ENCODE data around the gene TNNC2.

TNNC2 gene

DNA sequence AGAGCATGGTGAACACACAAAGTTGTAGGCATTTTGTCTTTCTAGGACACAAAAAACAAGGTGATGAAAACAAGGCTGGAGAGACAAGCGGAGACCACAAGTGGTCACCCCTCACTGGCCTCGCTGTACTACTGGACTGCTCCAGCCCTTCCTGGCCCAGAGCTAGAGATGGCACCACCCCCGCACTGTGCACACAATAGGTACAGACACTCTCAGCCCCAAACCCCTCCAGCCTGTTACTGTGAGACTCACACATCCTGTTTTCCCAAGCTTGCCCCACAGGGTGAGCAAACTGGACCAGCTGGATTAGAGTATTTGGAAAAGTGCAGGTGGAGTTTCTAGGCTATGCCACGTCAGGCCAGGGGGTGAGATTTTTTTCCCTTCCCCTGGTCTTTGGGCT, 45.5 kb upstream of the TNNC2 start:
- H4K8ac ChIP-seq (ENCODE audit: low read length), result no peak overlapping the region
- no peaks in the 10 kb centered on the region for H3K4me1 ChIP-seq (ENCODE audit: control insufficient read depth, insufficient read depth, low read depth, low read length)
- H3K9me3 ChIP-seq (ENCODE audit: control insufficient read depth, low read length), result no peaks in the 10 kb centered on the region
- no peak overlapping the region for H3K23ac ChIP-seq (ENCODE audit: low read length in 2 of 2)
- H3K27ac ChIP-seq (ENCODE audit: low read length, poor library complexity, severe bottlenecking), result no peak overlapping the region
- WGBS, result 100% methylated on average over 3 of the region's 4 CpGs
- H2BK15ac ChIP-seq (ENCODE audit: low read depth, poor library complexity, severe bottlenecking), result no peak overlapping the region
- H2AK5ac ChIP-seq (ENCODE audit: low read length, severe bottlenecking), result no peak overlapping the region
- no peak overlapping the region for H3K4me2 ChIP-seq (ENCODE audit: low read length, poor library complexity, severe bottlenecking)
- no peak overlapping the region for H2BK12ac ChIP-seq (ENCODE audit: low read length in 2 of 2)
- no peak overlapping the region for H3K9ac ChIP-seq (ENCODE audit: low read length)
- DNase-seq, result no peak
- H3K27me3 ChIP-seq (ENCODE audit: control insufficient read depth in 1 of 2, insufficient read depth in 1 of 2, low read length in 2 of 2), result no peaks in the 10 kb centered on the region
- H3K14ac ChIP-seq (ENCODE audit: low read length in 2 of 2), result no peak overlapping the region
- peaks cover 10 to 14% of the 10 kb centered on the region in 2 experiments for H3K36me3 ChIP-seq (ENCODE audit: control insufficient read depth in 1 of 2, insufficient read depth in 2 of 2, low read depth in 1 of 2, low read length in 2 of 2)
- no peak overlapping the region for H3K4me3 ChIP-seq (ENCODE audit: insufficient read depth in 1 of 2, low read depth in 1 of 2, low read length in 2 of 2)
- H2BK120ac ChIP-seq (ENCODE audit: low read depth, low read length), result no peak overlapping the region
- H4K91ac ChIP-seq (ENCODE audit: low read length), result no peak overlapping the region
- H2BK5ac ChIP-seq (ENCODE audit: low read depth, low read length, poor library complexity, severe bottlenecking), result no peak overlapping the region
- H3K79me1 ChIP-seq (replicated peaks; ENCODE audit: low read length, poor library complexity, severe bottlenecking), result peaks cover 2% of the 10 kb centered on the region
- no peak overlapping the region for H3K18ac ChIP-seq (ENCODE audit: low read depth in 1 of 2, low read length in 2 of 2)
- no peak overlapping the region for H3K4ac ChIP-seq (ENCODE audit: low read depth in 1 of 2, low read length in 2 of 2)
- H2AFZ ChIP-seq (ENCODE audit: low read depth, low read length), result no peak overlapping the region

DNA sequence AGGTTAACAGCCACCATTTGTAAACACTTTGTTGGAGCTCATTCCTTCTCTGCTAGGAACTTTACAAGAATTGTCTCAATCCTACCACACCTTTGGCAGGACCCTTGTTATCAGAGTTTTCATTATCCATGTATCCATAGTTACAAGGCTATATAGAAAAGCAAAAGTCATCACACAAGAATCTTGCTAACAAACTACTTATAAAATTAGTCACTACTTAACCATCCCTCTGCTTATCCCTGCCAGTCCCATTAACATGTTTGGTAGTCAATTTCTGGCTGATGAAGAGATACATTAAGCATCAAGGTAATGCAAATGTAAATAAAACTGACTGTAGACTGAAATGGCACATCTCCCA, 40.7 kb upstream of the TNNC2 start:
- H3K9me3 ChIP-seq (ENCODE audit: control insufficient read depth, low read length), result no peaks in the 10 kb centered on the region
- H3K23ac ChIP-seq (ENCODE audit: low read length in 2 of 2), result no peak overlapping the region
- H4K8ac ChIP-seq (ENCODE audit: low read length), result no peak overlapping the region
- no peak overlapping the region for H2BK15ac ChIP-seq (ENCODE audit: low read depth, poor library complexity, severe bottlenecking)
- no peaks in the 10 kb centered on the region for H3K4me1 ChIP-seq (ENCODE audit: control insufficient read depth, insufficient read depth, low read depth, low read length)
- peak overlapping the region; percentile 71 for H3K9ac ChIP-seq (ENCODE audit: low read length)
- H3K4me2 ChIP-seq (ENCODE audit: low read length, poor library complexity, severe bottlenecking), result no peak overlapping the region
- no peak overlapping the region for H2BK120ac ChIP-seq (ENCODE audit: low read depth, low read length)
- DNase-seq, result peak; percentile 69
- H3K14ac ChIP-seq (ENCODE audit: low read length in 2 of 2), result no peak overlapping the region
- H2AK5ac ChIP-seq (ENCODE audit: low read length, severe bottlenecking), result no peak overlapping the region
- no peak overlapping the region for H4K91ac ChIP-seq (ENCODE audit: low read length)
- H3K36me3 ChIP-seq (ENCODE audit: control insufficient read depth in 1 of 2, insufficient read depth in 2 of 2, low read depth in 1 of 2, low read length in 2 of 2), result peaks cover 0 to 4% of the 10 kb centered on the region in 2 experiments
- H3K79me1 ChIP-seq (replicated peaks; ENCODE audit: low read length, poor library complexity, severe bottlenecking), result peaks cover 10% of the 10 kb centered on the region
- no peak overlapping the region for H3K18ac ChIP-seq (ENCODE audit: low read depth in 1 of 2, low read length in 2 of 2)
- H2BK12ac ChIP-seq (ENCODE audit: low read length in 2 of 2), result no peak overlapping the region
- H2BK5ac ChIP-seq (ENCODE audit: low read depth, low read length, poor library complexity, severe bottlenecking), result no peak overlapping the region
- H3K27me3 ChIP-seq (ENCODE audit: control insufficient read depth in 1 of 2, insufficient read depth in 1 of 2, low read length in 2 of 2), result no peaks in the 10 kb centered on the region
- peak overlapping the region; percentile 65 for H3K27ac ChIP-seq (ENCODE audit: low read length, poor library complexity, severe bottlenecking)
- H3K4ac ChIP-seq (ENCODE audit: low read depth in 1 of 2, low read length in 2 of 2), result no peak overlapping the region
- H3K4me3 ChIP-seq (ENCODE audit: insufficient read depth in 1 of 2, low read depth in 1 of 2, low read length in 2 of 2), result no peak overlapping the region
- H2AFZ ChIP-seq (ENCODE audit: low read depth, low read length), result no peak overlapping the region

DNA sequence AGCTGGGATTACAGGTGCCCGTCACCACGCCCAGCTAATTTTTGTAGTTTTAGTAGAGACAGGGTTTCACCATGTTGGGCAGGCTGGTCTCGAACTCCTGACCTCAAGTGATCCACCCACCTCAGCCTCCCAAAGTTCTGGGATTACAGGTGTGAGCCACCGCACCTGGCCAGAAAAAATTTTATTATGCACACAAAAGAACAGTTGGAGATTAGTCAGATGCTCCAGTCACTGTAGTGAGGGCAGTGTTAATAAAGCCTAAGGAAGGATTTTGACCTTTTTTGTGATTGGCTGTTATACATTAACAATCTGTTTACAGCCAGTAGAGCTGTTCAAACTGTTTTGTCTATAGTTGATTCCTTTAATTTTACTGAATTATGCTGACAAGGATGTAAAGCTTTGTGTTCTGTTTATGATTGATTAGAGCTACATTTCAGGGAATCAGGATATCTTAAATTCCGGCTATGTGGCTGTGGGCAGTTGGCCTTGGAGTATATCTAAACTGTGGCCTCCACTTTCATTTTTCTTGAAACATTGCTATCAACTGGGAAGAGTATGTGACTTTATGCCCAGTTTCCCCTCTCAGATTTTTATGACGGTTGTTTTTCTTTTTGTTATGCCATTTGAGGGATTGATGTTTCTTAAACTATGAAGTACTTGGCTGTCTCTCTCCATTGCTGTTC, 40.2 kb upstream of the TNNC2 start:
- Histone ChIP-seq H3K18ac (ENCODE audit: low read depth in 1 of 2, low read length in 2 of 2) (no peak overlapping the region), H3K79me1 (replicated peaks; ENCODE audit: low read length, poor library complexity, severe bottlenecking) (peaks cover 12% of the 10 kb centered on the region), H3K4me1 (ENCODE audit: control insufficient read depth, insufficient read depth, low read depth, low read length) (no peaks in the 10 kb centered on the region), H3K27me3 (ENCODE audit: control insufficient read depth in 1 of 2, insufficient read depth in 1 of 2, low read length in 2 of 2) (no peaks in the 10 kb centered on the region), H4K8ac (ENCODE audit: low read length) (no peak overlapping the region), H3K9me3 (ENCODE audit: control insufficient read depth, low read length) (no peaks in the 10 kb centered on the region), H3K23ac (ENCODE audit: low read length in 2 of 2) (no peak overlapping the region), H3K4me2 (ENCODE audit: low read length, poor library complexity, severe bottlenecking) (no peak overlapping the region), H2BK12ac (ENCODE audit: low read length in 2 of 2) (no peak overlapping the region), H2BK5ac (ENCODE audit: low read depth, low read length, poor library complexity, severe bottlenecking) (no peak overlapping the region), H2AFZ (ENCODE audit: low read depth, low read length) (no peak overlapping the region), H3K9ac (ENCODE audit: low read length) (peak overlapping the region; percentile 71), H3K27ac (ENCODE audit: low read length, poor library complexity, severe bottlenecking) (peak overlapping the region; percentile 65), H2BK120ac (ENCODE audit: low read depth, low read length) (no peak overlapping the region), H2BK15ac (ENCODE audit: low read depth, poor library complexity, severe bottlenecking) (no peak overlapping the region), H4K91ac (ENCODE audit: low read length) (no peak overlapping the region), H3K4ac (ENCODE audit: low read depth in 1 of 2, low read length in 2 of 2) (no peak overlapping the region), H2AK5ac (ENCODE audit: low read length, severe bottlenecking) (no peak overlapping the region), H3K14ac (ENCODE audit: low read length in 2 of 2) (no peak overlapping the region), H3K36me3 (ENCODE audit: control insufficient read depth in 1 of 2, insufficient read depth in 2 of 2, low read depth in 1 of 2, low read length in 2 of 2) (peaks cover 0 to 4% of the 10 kb centered on the region in 2 experiments), H3K4me3 (ENCODE audit: insufficient read depth in 1 of 2, low read depth in 1 of 2, low read length in 2 of 2) (no peak overlapping the region)
- WGBS, result 89% methylated on average over 5 of the region's 6 CpGs
- no peak for DNase-seq

DNA sequence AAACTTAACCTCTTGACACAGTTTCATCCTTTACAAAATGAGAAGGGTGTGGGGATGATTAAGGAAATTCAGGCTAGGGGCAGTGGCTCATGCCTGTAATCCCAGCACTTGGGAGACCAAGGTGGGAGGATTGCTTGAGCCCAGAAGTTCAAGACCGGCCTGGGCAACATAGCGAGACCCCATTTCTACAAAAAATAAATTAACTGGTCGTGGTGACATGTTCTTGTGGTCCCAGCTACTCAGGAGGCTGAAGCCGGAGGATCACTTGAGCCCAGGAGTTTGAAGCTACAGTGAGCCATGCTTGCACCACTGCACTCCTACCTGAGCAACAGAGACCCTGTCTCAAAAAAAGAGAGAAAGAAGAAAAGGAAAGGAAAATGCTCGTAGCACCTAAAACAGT, 39.3 kb upstream of the TNNC2 start:
- Histone ChIP-seq H2BK12ac (ENCODE audit: low read length in 2 of 2) (no peak overlapping the region), H3K14ac (ENCODE audit: low read length in 2 of 2) (no peak overlapping the region), H3K36me3 (ENCODE audit: control insufficient read depth in 1 of 2, insufficient read depth in 2 of 2, low read depth in 1 of 2, low read length in 2 of 2) (peaks cover 0 to 4% of the 10 kb centered on the region in 2 experiments), H3K4me3 (ENCODE audit: insufficient read depth in 1 of 2, low read depth in 1 of 2, low read length in 2 of 2) (no peak overlapping the region), H4K91ac (ENCODE audit: low read length) (no peak overlapping the region), H2AFZ (ENCODE audit: low read depth, low read length) (no peak overlapping the region), H2BK120ac (ENCODE audit: low read depth, low read length) (no peak overlapping the region), H3K27me3 (ENCODE audit: control insufficient read depth in 1 of 2, insufficient read depth in 1 of 2, low read length in 2 of 2) (no peaks in the 10 kb centered on the region), H4K8ac (ENCODE audit: low read length) (no peak overlapping the region), H3K23ac (ENCODE audit: low read length in 2 of 2) (no peak overlapping the region), H2BK15ac (ENCODE audit: low read depth, poor library complexity, severe bottlenecking) (no peak overlapping the region), H3K79me1 (replicated peaks; ENCODE audit: low read length, poor library complexity, severe bottlenecking) (peaks cover 14% of the 10 kb centered on the region), H3K4me1 (ENCODE audit: control insufficient read depth, insufficient read depth, low read depth, low read length) (no peaks in the 10 kb centered on the region), H3K4me2 (ENCODE audit: low read length, poor library complexity, severe bottlenecking) (no peak overlapping the region), H3K27ac (ENCODE audit: low read length, poor library complexity, severe bottlenecking) (no peak overlapping the region), H3K4ac (ENCODE audit: low read depth in 1 of 2, low read length in 2 of 2) (no peak overlapping the region), H2BK5ac (ENCODE audit: low read depth, low read length, poor library complexity, severe bottlenecking) (no peak overlapping the region), H3K9ac (ENCODE audit: low read length) (no peak overlapping the region), H2AK5ac (ENCODE audit: low read length, severe bottlenecking) (no peak overlapping the region), H3K18ac (ENCODE audit: low read depth in 1 of 2, low read length in 2 of 2) (no peak overlapping the region), H3K9me3 (ENCODE audit: control insufficient read depth, low read length) (no peaks in the 10 kb centered on the region)
- 100% methylated on average over 4 of the region's 5 CpGs for WGBS
- DNase-seq, result no peak

Data from mesenchymal stem cell (in vitro differentiated cells and primary cell).